Progenitor cell of endocrine pancreas (in vitro differentiated cells): Measurements from ENCODE around the gene PREB. TPM values are rescaled to one million over a fixed set of nuclear protein-coding genes. Genes with fewer than 3 reads are reported as not detected.

Experiments used
- DNase-seq: peaks from one replicate; pipeline ENCODE4 v3.0.0; 2021; ENCODE audit warnings: low spot score; ENCODE audit not compliant: unreplicated experiment
- H3K27ac Mint-ChIP-seq: 2 replicates; pipeline ENCODE4 v1.8.0; 2021; ENCODE audit warnings: mild to moderate bottlenecking, moderate library complexity, mixed read lengths
- H3K27me3 Mint-ChIP-seq: 2 replicates; pipeline ENCODE4 v1.8.0; 2021; ENCODE audit warnings: mixed read lengths
- H3K36me3 Mint-ChIP-seq: 2 replicates; pipeline ENCODE4 v1.8.0; 2022; ENCODE audit warnings: mixed read lengths; ENCODE audit not compliant: insufficient read depth
- H3K4me1 Mint-ChIP-seq: 2 replicates; pipeline ENCODE4 v1.8.0; 2021; ENCODE audit warnings: low read depth, mixed read lengths
- H3K4me3 Mint-ChIP-seq: 2 replicates; pipeline ENCODE4 v1.8.0; 2021; ENCODE audit warnings: low read depth, mild to moderate bottlenecking, moderate library complexity, mixed read lengths
- H3K9me3 Mint-ChIP-seq: 2 replicates; pipeline ENCODE4 v1.8.0; 2021; ENCODE audit warnings: low read depth, mixed read lengths
- total RNA-seq: library from RNA; stranded (reverse); gene quantifications from 2 replicates; pipeline ENCODE4 v1.2.1, GENCODE V29; 2021
- TF ChIP-seq, protein P1 (sequence below): fragments of 200-600 bp; sonication (generic); IDR thresholded peaks from one replicate; pipeline ENCODE4 v1.5.0; 2021; ENCODE audit warnings: antibody characterized with exemption, mild to moderate bottlenecking; ENCODE audit not compliant: unreplicated experiment

PREB gene
- total RNA-seq, 1 donor from 2014 or later = 46.9 TPM

DNA sequence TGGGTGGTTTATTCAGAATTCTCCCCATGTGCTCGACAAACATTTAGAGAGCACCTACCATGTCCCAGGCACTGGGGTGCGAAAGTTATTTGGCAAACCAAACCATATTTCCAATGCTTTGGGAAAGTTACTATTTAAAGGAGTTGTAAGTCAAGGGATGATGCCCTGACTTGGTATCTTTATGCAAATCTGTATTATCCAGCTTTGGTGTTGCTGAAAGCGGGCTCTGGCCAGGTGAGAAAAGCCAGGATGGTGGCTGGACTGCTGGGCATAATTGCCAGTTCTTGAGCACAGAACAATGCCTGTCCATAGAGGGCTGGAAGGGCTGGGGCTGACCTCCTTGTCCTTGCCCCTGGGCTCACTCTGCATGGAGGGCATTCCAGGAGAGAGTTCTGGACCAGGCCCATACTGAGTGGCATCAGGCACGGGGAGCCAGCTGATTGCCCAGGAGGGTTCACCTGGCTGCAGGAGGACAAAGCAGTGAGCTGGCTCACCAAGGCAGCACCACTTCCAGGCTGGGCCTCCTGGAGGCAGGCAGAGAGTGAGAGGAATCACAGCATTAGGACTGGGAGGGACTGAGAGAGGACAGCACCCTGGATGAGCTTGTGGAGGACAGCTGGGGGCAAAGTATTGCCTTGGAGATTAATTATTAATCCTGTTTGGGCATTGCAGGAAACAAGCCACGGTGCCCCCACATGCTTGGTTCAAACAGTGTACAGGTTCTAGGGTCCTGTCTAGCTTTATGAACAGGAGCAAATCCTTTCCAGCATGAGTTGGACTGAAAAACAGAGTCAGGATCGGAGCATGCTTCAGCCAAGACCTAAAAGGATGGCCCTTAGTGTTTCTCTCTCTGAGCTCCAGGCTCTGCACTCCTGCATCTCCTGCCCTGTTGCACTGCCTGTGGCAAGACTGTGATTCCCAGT, 40.7 kb downstream of the PREB start:
- Mint-ChIP-seq H3K36me3 (no peaks in the 10 kb centered on the region), H3K27me3 (peaks cover 1% of the 10 kb centered on the region), H3K9me3 (no peaks in the 10 kb centered on the region), H3K4me3 (no peak overlapping the region), H3K27ac (peak overlapping the region; percentile 48), H3K4me1 (peaks cover 6% of the 10 kb centered on the region)
- no peak for DNase-seq
- TF ChIP-seq, protein P1, sequence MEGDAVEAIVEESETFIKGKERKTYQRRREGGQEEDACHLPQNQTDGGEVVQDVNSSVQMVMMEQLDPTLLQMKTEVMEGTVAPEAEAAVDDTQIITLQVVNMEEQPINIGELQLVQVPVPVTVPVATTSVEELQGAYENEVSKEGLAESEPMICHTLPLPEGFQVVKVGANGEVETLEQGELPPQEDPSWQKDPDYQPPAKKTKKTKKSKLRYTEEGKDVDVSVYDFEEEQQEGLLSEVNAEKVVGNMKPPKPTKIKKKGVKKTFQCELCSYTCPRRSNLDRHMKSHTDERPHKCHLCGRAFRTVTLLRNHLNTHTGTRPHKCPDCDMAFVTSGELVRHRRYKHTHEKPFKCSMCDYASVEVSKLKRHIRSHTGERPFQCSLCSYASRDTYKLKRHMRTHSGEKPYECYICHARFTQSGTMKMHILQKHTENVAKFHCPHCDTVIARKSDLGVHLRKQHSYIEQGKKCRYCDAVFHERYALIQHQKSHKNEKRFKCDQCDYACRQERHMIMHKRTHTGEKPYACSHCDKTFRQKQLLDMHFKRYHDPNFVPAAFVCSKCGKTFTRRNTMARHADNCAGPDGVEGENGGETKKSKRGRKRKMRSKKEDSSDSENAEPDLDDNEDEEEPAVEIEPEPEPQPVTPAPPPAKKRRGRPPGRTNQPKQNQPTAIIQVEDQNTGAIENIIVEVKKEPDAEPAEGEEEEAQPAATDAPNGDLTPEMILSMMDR = no peak

- TF ChIP-seq, protein P1 = no peak
- no peaks in the 10 kb centered on the region for H3K9me3 Mint-ChIP-seq
- no peak overlapping the region for H3K4me3 Mint-ChIP-seq
- H3K4me1 Mint-ChIP-seq = peaks cover 6% of the 10 kb centered on the region
- H3K27me3 Mint-ChIP-seq = peaks cover 5% of the 10 kb centered on the region
- H3K27ac Mint-ChIP-seq = no peak overlapping the region
- H3K36me3 Mint-ChIP-seq = no peaks in the 10 kb centered on the region
- DNase-seq = no peak
Measured at GRCh38 chr2:27092696-27093429, 41.6 kb downstream of the PREB start.

GRCh38 chr2:27091746-27092695, 42.4 kb downstream of the PREB start:
- Mint-ChIP-seq H3K4me1 (peaks cover 8% of the 10 kb centered on the region), H3K36me3 (no peaks in the 10 kb centered on the region), H3K27me3 (peaks cover 14% of the 10 kb centered on the region), H3K9me3 (no peaks in the 10 kb centered on the region), H3K27ac (peak overlapping the region; percentile 43), H3K4me3 (no peak overlapping the region)
- TF ChIP-seq, protein P1 = no peak
- no peak for DNase-seq

- TF ChIP-seq, protein P1 = no peak
- no peaks in the 10 kb centered on the region for H3K36me3 Mint-ChIP-seq
- H3K4me1 Mint-ChIP-seq = peaks cover 7% of the 10 kb centered on the region
- H3K27ac Mint-ChIP-seq = no peak overlapping the region
- H3K9me3 Mint-ChIP-seq = no peaks in the 10 kb centered on the region
- H3K27me3 Mint-ChIP-seq = peaks cover 26% of the 10 kb centered on the region
- no peak overlapping the region for H3K4me3 Mint-ChIP-seq
- DNase-seq = no peak
Measured at GRCh38 chr2:27089111-27089954, 45.1 kb downstream of the PREB start.
